ENCODE data around the gene NDST1. TPM values are rescaled to one million over a fixed set of nuclear protein-coding genes. Genes with fewer than 3 reads are reported as not detected.
A peak's percentile ranks its signal among the peaks of the same experiment; 100 is the strongest.

Gene NDST1
- total RNA-seq, 1 donor from 2014 or later, result 132 TPM

DNA sequence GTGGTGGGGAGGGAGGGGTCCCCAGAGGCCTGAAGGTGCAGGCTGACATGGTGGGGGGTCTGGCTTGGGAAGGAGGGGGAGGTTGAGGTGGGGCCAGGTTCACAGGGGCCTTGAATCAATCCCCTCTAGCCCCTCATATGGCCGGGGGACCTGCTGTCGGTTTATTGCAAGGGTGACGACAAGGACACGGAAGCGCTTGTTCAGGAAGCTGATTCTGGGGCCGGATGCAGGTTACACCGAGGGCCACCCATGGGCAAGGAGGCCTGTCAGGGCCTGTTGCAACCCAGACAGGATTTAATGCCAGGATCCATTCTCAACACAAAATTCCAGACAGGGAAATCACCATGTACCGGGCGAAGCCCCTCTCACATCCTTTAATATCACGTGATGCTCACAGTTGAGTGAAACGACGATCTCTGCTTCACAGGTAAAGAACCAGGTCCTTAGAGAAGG is 90.9 kb downstream of the NDST1 start:
- Mint-ChIP-seq H3K4me3 (no peak overlapping the region), H3K27ac (peak overlapping the region; percentile 98), H3K27me3 (ENCODE audit: low read depth) (no peaks in the 10 kb centered on the region), H3K36me3 (no peaks in the 10 kb centered on the region), H3K4me1 (peaks cover 70% of the 10 kb centered on the region), H3K9me3 (no peaks in the 10 kb centered on the region)
- TF ChIP-seq, protein P1, sequence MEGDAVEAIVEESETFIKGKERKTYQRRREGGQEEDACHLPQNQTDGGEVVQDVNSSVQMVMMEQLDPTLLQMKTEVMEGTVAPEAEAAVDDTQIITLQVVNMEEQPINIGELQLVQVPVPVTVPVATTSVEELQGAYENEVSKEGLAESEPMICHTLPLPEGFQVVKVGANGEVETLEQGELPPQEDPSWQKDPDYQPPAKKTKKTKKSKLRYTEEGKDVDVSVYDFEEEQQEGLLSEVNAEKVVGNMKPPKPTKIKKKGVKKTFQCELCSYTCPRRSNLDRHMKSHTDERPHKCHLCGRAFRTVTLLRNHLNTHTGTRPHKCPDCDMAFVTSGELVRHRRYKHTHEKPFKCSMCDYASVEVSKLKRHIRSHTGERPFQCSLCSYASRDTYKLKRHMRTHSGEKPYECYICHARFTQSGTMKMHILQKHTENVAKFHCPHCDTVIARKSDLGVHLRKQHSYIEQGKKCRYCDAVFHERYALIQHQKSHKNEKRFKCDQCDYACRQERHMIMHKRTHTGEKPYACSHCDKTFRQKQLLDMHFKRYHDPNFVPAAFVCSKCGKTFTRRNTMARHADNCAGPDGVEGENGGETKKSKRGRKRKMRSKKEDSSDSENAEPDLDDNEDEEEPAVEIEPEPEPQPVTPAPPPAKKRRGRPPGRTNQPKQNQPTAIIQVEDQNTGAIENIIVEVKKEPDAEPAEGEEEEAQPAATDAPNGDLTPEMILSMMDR (IDR thresholded peaks at IDR 0.05; ENCODE audit: unreplicated experiment), result no peak
- no peak for DNase-seq (ENCODE audit: low spot score in 2 of 2, unreplicated experiment in 2 of 2)

DNA sequence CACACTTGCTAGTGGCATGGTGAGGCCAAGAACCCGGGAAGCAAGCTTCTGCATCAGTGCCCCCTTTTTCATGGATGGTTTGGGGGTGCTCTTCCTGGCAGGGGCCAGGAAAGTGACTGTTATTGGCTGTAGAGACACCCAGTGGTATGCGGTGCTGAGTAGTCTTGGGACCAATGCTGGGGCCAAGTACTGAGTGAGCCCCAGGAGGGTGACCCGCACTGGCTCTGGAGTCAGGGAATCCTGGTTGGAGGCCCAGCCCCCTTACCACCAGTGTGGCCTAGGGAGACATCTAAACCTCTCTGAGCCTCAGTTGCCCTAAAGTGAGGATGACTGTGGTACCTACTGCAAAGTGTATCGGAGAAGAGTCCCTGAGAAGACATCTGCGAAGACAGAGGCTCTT is 91.3 kb downstream of the NDST1 start:
- H3K9me3 Mint-ChIP-seq, result no peaks in the 10 kb centered on the region
- H3K27me3 Mint-ChIP-seq (ENCODE audit: low read depth), result no peaks in the 10 kb centered on the region
- H3K36me3 Mint-ChIP-seq, result no peaks in the 10 kb centered on the region
- TF ChIP-seq, protein P1 (IDR thresholded peaks at IDR 0.05; ENCODE audit: unreplicated experiment), result no peak
- H3K4me3 Mint-ChIP-seq, result no peak overlapping the region
- peak overlapping the region; percentile 98 for H3K27ac Mint-ChIP-seq
- no peak for DNase-seq (ENCODE audit: low spot score in 2 of 2, unreplicated experiment in 2 of 2)
- peaks cover 70% of the 10 kb centered on the region for H3K4me1 Mint-ChIP-seq

DNA sequence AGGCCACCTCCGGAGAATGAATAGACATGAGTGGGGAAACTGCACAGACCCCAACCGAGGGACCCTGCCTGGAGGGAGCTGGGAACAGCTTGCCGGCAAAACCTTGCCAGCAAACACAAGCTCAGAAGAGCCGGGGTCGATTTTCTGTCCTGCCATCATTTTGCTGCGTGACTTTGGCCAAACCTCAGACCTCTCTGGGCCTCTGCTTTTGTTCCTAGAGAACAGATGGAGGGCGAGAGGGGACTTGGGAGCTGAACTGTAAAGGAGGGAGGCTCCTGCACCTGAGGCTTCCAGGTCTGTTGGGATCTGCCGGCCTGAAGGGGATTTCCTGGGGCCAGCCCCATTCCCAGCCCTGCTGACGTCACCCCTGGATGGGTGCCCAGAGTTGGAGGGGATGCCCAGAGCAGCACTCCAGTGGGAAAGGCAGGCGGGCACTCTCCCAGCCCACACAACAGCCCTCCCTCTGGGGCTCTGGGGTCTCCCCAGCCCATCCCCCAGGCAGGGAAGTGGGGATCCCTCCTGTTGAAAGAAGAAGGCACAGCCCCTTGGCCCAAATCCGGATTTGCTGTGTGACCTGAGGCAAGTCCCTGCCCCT is 92.1 kb downstream of the NDST1 start:
- peak; percentile 85 to 95 for DNase-seq (ENCODE audit: low spot score in 2 of 2, unreplicated experiment in 2 of 2)
- Mint-ChIP-seq H3K27me3 (ENCODE audit: low read depth) (no peaks in the 10 kb centered on the region), H3K4me1 (peaks cover 67% of the 10 kb centered on the region), H3K36me3 (no peaks in the 10 kb centered on the region), H3K27ac (peak overlapping the region; percentile 98), H3K9me3 (no peaks in the 10 kb centered on the region), H3K4me3 (peak overlapping the region; percentile 28)
- TF ChIP-seq, protein P1 (IDR thresholded peaks at IDR 0.05; ENCODE audit: unreplicated experiment), result no peak

DNA sequence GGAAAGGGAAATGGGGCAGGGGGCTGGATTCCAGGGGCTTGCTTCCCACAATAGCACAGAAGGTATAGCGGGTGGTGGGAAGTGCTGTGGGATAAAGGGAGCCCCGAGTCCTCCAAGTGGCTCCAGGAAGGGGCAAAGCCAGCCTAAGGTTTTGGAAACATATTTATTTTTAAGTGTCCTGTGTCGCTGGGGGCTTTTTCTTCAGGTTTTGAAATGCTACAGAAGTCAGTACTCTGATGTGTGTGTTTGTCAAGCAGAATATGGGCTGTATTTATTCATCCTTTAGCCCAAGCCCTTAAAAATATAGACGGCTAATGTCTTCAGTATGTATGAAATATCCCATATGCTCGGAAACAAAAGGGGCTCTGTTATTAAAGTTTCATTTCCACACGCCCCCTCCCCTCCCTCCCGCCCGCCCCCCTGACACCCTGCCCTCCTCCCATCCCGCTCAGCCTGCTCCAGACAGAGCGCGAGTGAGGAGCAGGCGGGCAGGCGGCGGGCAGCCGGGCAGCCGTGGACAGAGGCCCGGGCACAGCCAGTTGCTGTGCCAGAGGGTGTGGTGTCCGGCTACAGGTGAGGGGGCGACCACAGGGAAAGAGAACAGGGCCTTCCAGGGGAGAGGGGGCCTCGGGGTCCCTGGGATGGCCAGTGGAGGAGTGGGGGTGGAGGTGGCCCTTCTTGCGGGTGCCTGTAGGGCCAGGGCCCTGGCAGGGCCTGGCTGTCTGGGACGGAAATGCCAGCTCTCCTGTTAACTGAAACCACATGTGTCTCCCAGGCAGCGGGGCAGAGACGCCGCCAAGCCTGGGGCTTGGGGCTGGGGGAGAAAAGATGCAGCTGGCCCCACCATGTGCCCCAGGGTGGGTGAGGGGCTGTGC is 92.9 kb downstream of the NDST1 start:
- no peaks in the 10 kb centered on the region for H3K9me3 Mint-ChIP-seq
- no peaks in the 10 kb centered on the region for H3K36me3 Mint-ChIP-seq
- no peak for DNase-seq (ENCODE audit: low spot score in 2 of 2, unreplicated experiment in 2 of 2)
- peak overlapping the region; percentile 51 for H3K4me3 Mint-ChIP-seq
- peak overlapping the region; percentile 98 for H3K27ac Mint-ChIP-seq
- TF ChIP-seq, protein P1 (IDR thresholded peaks at IDR 0.05; ENCODE audit: unreplicated experiment), result no peak
- H3K27me3 Mint-ChIP-seq (ENCODE audit: low read depth), result no peaks in the 10 kb centered on the region
- H3K4me1 Mint-ChIP-seq, result peaks cover 67% of the 10 kb centered on the region

DNA sequence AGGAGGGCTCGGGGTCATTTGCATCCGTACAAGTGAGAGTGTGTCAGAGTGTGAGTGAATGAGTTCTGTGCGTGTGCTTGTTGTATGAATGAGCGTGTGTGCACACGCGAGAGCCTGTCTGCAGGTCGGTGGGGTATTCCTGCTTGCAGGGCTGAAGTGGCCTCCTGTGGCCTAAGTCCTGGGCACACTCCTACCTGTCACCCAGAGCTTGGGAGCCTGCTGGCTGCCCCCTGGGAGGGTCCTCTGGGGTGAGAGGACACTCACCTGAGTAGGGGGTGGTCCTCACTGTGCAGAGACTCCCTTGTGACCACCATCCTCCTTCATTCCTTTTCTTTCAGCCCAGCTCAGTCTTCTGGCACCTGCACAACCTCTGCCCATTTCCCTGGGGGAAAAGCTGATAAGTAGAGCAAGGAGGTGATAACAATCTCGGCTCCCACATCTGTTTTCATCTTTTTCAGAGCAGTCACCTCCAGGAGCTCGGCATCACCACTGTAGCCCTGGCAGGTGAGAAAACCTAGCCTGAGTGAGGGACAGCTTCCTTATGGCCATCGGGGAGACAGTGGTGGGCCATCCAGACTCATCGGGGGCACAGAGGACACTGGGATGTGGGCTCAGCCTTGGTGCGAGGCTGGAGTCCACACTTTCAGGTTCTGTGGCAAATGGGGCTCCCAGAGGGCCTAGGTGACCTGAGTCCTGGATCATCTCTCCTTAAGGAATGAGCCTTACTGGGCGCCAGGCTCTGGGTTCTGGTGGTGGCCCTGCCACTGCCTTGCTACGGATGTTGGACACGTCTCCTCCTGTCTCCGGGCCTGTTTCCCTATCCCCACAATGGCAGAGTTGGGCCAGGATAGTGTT is 93.8 kb downstream of the NDST1 start:
- Mint-ChIP-seq H3K27me3 (ENCODE audit: low read depth) (no peaks in the 10 kb centered on the region), H3K4me1 (peaks cover 60% of the 10 kb centered on the region), H3K4me3 (peak overlapping the region; percentile 51), H3K36me3 (no peaks in the 10 kb centered on the region), H3K9me3 (no peaks in the 10 kb centered on the region), H3K27ac (peak overlapping the region; percentile 86)
- TF ChIP-seq, protein P1 (IDR thresholded peaks at IDR 0.05; ENCODE audit: unreplicated experiment), result no peak
- no peak for DNase-seq (ENCODE audit: low spot score in 2 of 2, unreplicated experiment in 2 of 2)
